ENCODE results near the gene DAPK2.

DAPK2 gene

GRCh38 chr15:63995789-63996188 is 50.5 kb downstream of the DAPK2 start:
- no peak for TF ChIP-seq CTCF (IDR thresholded peaks at IDR 0.05; ENCODE audit: extremely low read depth, missing control alignments)
- no peak for DNase-seq (ENCODE audit: low spot score)

DNA sequence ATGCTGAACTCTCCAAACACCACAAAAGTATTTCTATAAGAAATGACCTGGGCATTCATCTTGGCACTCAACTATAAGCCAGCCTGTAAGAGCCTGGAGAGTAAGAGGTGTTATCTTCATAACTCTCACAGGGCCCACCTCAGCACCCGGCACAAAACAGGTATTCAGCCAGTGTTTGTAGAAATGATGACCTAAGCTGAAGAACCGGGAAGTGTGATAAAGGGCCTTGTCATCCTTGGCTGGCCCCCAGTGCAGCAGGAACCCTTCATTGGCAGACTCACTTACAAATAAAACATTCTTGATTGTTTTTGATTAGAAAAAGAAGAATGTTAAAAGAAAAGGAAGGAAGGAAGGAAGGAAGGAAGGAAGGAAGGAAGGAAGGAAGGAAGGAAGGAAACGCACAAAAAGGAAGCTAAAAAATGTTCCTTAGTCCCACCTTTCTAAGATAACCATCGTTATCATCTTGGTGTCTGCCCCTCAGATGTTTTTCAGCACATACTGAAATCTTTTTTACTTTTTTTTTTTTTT is 52.1 kb downstream of the DAPK2 start:
- DNase-seq (ENCODE audit: low spot score) = no peak
- no peak for TF ChIP-seq CTCF (IDR thresholded peaks at IDR 0.05; ENCODE audit: extremely low read depth, missing control alignments)

- no peak for TF ChIP-seq CTCF (IDR thresholded peaks at IDR 0.05; ENCODE audit: extremely low read depth, missing control alignments)
- no peak for DNase-seq (ENCODE audit: low spot score)
Measured at GRCh38 chr15:63992300-63992699, 54.0 kb downstream of the DAPK2 start.

- TF ChIP-seq CTCF (IDR thresholded peaks at IDR 0.05; ENCODE audit: extremely low read depth, missing control alignments) = no peak
- no peak for DNase-seq (ENCODE audit: low spot score)
Measured at GRCh38 chr15:63991706-63992105, 54.6 kb downstream of the DAPK2 start.

DNA sequence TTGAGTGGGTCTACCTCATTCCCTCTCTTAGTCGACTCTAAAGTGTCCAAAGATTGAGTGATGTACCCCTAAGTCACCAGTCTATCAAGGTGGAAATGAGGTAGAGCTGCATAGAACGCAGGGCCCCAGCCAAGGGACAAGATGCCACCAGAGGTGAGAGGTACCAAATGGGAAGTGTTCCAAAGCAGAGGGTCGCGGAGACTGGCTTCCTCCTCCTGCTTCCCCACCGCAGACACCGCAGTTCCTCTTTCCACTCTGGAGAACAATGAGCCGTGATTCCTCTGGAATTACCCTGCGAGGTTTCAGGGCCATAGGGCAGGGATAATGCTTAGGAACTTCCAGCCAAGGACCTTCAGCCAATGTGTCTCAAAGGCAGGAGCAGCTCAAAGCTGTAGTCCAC is 55.8 kb downstream of the DAPK2 start:
- no peak for DNase-seq (ENCODE audit: low spot score)
- TF ChIP-seq CTCF (IDR thresholded peaks at IDR 0.05; ENCODE audit: extremely low read depth, missing control alignments) = no peak

DNA sequence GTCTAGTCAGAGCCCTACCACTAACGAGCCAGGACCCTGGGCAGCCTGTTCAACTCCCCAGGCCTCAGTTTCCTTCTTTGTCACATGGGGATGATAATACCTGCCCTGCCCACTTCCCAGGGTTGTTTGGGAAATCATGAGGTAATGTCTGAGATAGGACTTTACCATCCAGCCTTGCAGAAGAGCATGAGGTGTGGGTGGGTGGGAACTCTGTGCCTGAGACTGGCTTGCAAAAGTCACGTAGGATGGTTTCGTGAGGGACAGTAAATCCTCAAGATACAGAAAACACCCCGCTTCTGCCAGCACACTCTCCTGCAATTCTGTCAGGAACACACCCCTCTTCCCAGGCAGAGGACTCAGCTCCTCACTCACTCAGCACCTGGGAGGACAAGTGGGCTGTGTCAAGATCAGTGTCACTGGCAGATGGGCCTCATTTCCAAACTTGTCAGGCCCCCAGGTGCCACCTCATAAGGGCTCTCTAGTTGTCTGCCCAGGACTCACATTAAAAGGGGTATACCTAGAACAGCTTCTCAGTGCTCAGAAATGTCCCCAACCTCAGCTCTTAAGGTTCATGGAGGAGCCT is 58.4 kb downstream of the DAPK2 start:
- DNase-seq (ENCODE audit: low spot score) = no peak
- TF ChIP-seq CTCF (IDR thresholded peaks at IDR 0.05; ENCODE audit: extremely low read depth, missing control alignments) = no peak

DNA sequence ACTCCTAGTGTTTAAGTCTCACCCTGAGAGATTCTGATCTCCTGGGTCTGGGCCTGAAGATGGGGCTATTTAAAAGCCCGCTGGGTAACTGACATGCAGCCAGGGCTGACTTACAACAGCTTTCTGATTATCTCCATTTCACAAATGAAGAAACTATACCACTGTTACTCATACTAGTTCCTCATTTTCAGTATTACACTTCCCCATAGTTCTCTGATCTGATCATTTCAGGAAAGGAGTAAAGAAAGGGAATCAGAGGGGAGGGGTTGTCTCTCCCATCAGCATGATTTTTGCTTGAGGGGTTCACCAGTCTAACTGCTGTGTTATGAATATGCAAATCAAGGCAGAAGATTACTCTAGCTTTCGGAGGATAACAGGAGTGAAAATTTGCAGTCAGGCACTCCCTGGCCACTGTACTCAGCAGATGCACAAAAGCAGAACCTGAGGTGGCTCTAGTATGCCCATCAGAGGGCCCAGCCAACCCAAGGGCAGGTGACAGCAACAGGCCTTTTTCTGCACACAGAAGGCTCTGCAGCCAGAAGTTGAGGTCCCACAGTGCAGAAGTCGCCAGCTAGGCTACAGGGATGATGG is 59.4 kb downstream of the DAPK2 start:
- DNase-seq (ENCODE audit: low spot score) = peak; percentile 62
- no peak for TF ChIP-seq CTCF (IDR thresholded peaks at IDR 0.05; ENCODE audit: extremely low read depth, missing control alignments)
